ENCODE results near the gene MAP7. TPM values are rescaled to one million over a fixed set of nuclear protein-coding genes. Genes with fewer than 3 reads are reported as not detected.

The MAP7 gene
- total and polyA plus RNA-seq, 9 of the 15 experiments (the other 6 are each of a cell fraction or from before 2014, with no cell fraction given), result 0.76 to 7.7 (median 3.9) TPM

DNA sequence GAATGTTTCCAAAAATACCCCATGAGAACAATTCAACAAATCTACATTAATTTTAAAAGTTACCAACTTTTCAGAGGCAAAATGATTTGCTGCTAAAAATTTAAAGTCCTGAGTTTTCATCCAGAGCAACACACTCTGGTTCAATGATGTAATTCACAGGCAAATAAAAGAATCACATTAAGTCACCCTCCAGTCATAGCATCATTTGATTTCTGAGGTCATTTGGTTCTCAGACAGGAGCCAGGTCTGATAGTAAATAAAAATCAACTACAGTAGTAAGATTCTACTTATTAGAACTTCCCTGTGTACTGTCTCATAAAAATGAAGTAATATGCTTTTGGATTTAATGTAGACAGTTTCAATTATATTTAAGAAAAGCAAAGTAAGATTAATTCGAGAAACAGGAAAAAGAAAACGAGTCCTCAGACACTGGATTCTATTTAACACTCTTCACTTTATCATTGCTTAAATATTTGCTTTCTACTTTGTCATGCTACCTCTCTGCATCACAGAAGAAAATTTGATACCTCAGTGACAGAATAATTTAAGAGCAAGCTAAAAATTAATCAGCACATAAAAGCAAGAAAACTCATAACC lies 25.8 kb downstream of the MAP7 start:
- intact Hi-C loops (cut with micrococcal nuclease), result no loop called here
- Histone ChIP-seq H3K4me3 (no peak overlapping the region), H2AFZ (ENCODE audit: low read depth, low read length) (no peak overlapping the region), H3K36me3 (ENCODE audit: control insufficient read depth, insufficient read depth, low read length) (no peaks in the 10 kb centered on the region), H3K4me1 (replicated peaks in 1 of 2; ENCODE audit: control insufficient read depth in 2 of 2, insufficient read depth in 2 of 2, low read length in 2 of 2) (0 out of 5 replicates have a peak, but pooled peaks cover 0 to 3% of the 10 kb centered on the region in 2 experiments), H3K27ac (ENCODE audit: extremely low read depth, low read depth, low read length) (no peak overlapping the region), H3K4me2 (ENCODE audit: insufficient read depth, low read length) (no peak overlapping the region), H3K9me1 (ENCODE audit: control insufficient read depth, insufficient read depth, low read length) (no peaks in the 10 kb centered on the region), H3K9ac (ENCODE audit: insufficient read depth in 1 of 2, low read depth in 2 of 2, low read length in 2 of 2) (no peak overlapping the region), H4K20me1 (replicated peaks; ENCODE audit: control insufficient read depth, insufficient read depth, low read length) (no peaks in the 10 kb centered on the region), H3K27me3 (ENCODE audit: control insufficient read depth in 2 of 2, insufficient read depth in 2 of 2, low read length in 2 of 2) (peaks cover 0 to 15% of the 10 kb centered on the region in 2 experiments; a peak in 3 of 5 replicates), H3K79me2 (ENCODE audit: control insufficient read depth, insufficient read depth, low read length) (no peaks in the 10 kb centered on the region), H3K9me3 (replicated peaks; ENCODE audit: control insufficient read depth, insufficient read depth, low read depth, low read length) (no peaks in the 10 kb centered on the region)
- in situ Hi-C loops (cut with MboI), result no loop called here
- no TSS peak for BruUV-seq (replicated peaks)
- ChIA-PET CTCF (ENCODE audit: low intra/inter-chr PET ratio) (no interaction called here), POLR2A (interaction anchor here (0.6 kb wide), 1 partner anchor 516 kb away, joined by 3 read pairs; no protein-coding TSS in a partner anchor)
- 4% methylated on average over 2 of the region's 2 CpGs for WGBS (ENCODE audit: insufficient coverage, low coverage, missing lambda C conversion rate)
- FAIRE-seq (no peak), DNase-seq (ENCODE audit: extremely low read depth in 1 of 4, low spot score in 3 of 4) (no peak), ATAC-seq (no peak)
- TF ChIP-seq GABPB2 (CRISPR knock-in tag; conservative IDR thresholded peaks at IDR 0.05) (no peak), FUS (optimal IDR thresholded peaks at IDR 0.05; ENCODE audit: low read depth, low read length) (no peak), SMAD3 (CRISPR knock-in tag; conservative IDR thresholded peaks at IDR 0.05) (no peak), ZNF175 (CRISPR knock-in tag; IDR thresholded peaks at IDR 0.05; ENCODE audit: low read depth) (no peak), HIVEP1 (CRISPR knock-in tag; IDR thresholded peaks at IDR 0.05) (no peak), ZNF436 (CRISPR knock-in tag; IDR thresholded peaks at IDR 0.05) (no peak), CCNT2 (IDR thresholded peaks at IDR 0.05; ENCODE audit: borderline replicate concordance, extremely low read depth, insufficient read length, low read depth, low read length) (no peak), ZNF184 (CRISPR knock-in tag; IDR thresholded peaks at IDR 0.05) (no peak), MCM7 (IDR thresholded peaks at IDR 0.05) (no peak), ZNF57 (CRISPR knock-in tag; IDR thresholded peaks at IDR 0.05) (no peak)
- TF ChIP-seq, protein P1, sequence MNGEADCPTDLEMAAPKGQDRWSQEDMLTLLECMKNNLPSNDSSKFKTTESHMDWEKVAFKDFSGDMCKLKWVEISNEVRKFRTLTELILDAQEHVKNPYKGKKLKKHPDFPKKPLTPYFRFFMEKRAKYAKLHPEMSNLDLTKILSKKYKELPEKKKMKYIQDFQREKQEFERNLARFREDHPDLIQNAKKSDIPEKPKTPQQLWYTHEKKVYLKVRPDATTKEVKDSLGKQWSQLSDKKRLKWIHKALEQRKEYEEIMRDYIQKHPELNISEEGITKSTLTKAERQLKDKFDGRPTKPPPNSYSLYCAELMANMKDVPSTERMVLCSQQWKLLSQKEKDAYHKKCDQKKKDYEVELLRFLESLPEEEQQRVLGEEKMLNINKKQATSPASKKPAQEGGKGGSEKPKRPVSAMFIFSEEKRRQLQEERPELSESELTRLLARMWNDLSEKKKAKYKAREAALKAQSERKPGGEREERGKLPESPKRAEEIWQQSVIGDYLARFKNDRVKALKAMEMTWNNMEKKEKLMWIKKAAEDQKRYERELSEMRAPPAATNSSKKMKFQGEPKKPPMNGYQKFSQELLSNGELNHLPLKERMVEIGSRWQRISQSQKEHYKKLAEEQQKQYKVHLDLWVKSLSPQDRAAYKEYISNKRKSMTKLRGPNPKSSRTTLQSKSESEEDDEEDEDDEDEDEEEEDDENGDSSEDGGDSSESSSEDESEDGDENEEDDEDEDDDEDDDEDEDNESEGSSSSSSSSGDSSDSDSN (IDR thresholded peaks at IDR 0.05; ENCODE audit: borderline replicate concordance in 1 of 2, low read depth in 2 of 2, low read length in 2 of 2), result no peak
- TF ChIP-seq, protein P2, sequence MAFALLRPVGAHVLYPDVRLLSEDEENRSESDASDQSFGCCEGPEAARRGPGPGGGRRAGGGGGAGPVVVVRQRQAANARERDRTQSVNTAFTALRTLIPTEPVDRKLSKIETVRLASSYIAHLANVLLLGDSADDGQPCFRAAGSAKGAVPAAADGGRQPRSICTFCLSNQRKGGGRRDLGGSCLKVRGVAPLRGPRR (CRISPR knock-in tag; IDR thresholded peaks at IDR 0.05), result no peak
